ENCODE results near the gene CACNG3. TPM values are rescaled to one million over a fixed set of nuclear protein-coding genes. Genes with fewer than 3 reads are reported as not detected.

The CACNG3 gene
- total RNA-seq, result 1 to 10 TPM in 2 of 9 donors, under 1 TPM in 1, not detected in 6; 0.55 to 1.2 (median 1.2) TPM
- 1 to 10 TPM in 2 of 3 donors, under 1 TPM in 1; 0.94 to 1.6 (median 1.4) TPM for polyA plus RNA-seq
- long read RNA-seq, donor 1, result 0 reads
- long read RNA-seq, donor 2, result 0 reads
- long read RNA-seq, donor 3, result 0 reads
- long read RNA-seq, donor 4, result 0 reads
- long read RNA-seq, donor 5, result 0 reads
- long read RNA-seq, donor 6, result 0 reads
- long read RNA-seq, donor 7, result 0 reads
- long read RNA-seq, donor 8, result 0 reads
- long read RNA-seq, donor 9, result 0 reads
- long read RNA-seq, donor 10, result 0 reads

- intact Hi-C loops (cut with DNase I), result loop anchor here in 1 of 2 donors (10.0 kb wide), 1 partner anchor 211 kb away; no protein-coding TSS in a partner anchor
- no peak for TF ChIP-seq POLR2A (IDR thresholded peaks at IDR 0.05)
- no peak for TF ChIP-seq CTCF (IDR thresholded peaks at IDR 0.05)
- peak in 6 of 7 donors; percentile 14 to 39 (median 24) for DNase-seq
- WGBS, 4 donors, result 2 to 4% (median 2%) methylated on average over 24 to 54 of the region's 54 CpGs
- Histone ChIP-seq H3K4me3 (no peak within 1 kb of the TSS), H3K27ac (peak within 1 kb of the TSS in 1 of 5 donors; percentile 21), H3K36me3 (replicated peaks in 1 of 2) (no peaks in the 10 kb centered on the region), H3K9me3 (replicated peaks in 1 of 3) (no peaks in the 10 kb centered on the region), H3K4me1 (replicated peaks in 1 of 2) (no peaks in the 10 kb centered on the region), H3K27me3 (peaks cover 14% of the 10 kb centered on the region)
Measured at GRCh38 chr16:24255456-24256371, at the start of gene CACNG3. CACNG3 (plus strand) TSS chr16:24256335; CDS start chr16:24256755, 420 bp downstream.

DNA sequence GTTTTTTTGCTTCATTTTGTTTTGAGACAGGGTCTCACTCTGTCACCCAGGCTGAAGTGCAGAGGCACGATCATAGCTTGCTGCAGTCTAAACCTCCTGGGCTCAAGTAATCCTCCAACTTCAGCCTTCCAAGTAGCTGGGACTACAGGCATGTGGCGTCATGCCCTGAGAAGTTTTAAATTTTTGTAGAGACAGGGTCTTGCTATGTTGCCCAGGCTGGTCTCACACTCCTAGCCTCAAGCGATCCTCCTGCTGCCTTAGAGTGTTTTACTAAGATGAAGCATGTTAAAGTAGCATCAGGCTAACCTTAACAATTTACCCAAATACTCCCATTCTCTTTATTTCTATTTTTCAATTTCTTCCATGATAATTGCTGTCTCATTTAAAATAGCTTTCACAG lies 49.2 kb upstream of the CACNG3 start:
- DNase-seq, result no peak
- Histone ChIP-seq H3K9me3 (replicated peaks in 1 of 3) (no peaks in the 10 kb centered on the region), H3K4me3 (no peak overlapping the region), H3K27me3 (no peaks in the 10 kb centered on the region), H3K4me1 (replicated peaks in 1 of 2) (no peaks in the 10 kb centered on the region), H3K27ac (no peak overlapping the region), H3K36me3 (replicated peaks in 1 of 2) (no peaks in the 10 kb centered on the region)
- no peak for TF ChIP-seq CTCF (IDR thresholded peaks at IDR 0.05)
- no peak for TF ChIP-seq POLR2A (IDR thresholded peaks at IDR 0.05)
- 63 to 85% (median 79%) methylated on average over 3 of the region's 3 CpGs for WGBS, 4 donors
- intact Hi-C loops (cut with DNase I), result no loop called here

GRCh38 chr16:24208710-24209109 lies 47.4 kb upstream of the CACNG3 start:
- intact Hi-C loops (cut with DNase I), result no loop called here
- peak in 1 of 7 donors; percentile 65 for DNase-seq
- no peaks in the 10 kb centered on the region for H3K4me1 ChIP-seq (replicated peaks in 1 of 2)
- H3K9me3 ChIP-seq (replicated peaks in 1 of 3), result no peaks in the 10 kb centered on the region
- 18 to 56% (median 37%) methylated on average over 4 to 5 of the region's 5 CpGs for WGBS, 4 donors
- no peak for TF ChIP-seq POLR2A (IDR thresholded peaks at IDR 0.05)
- H3K4me3 ChIP-seq, result no peak overlapping the region
- H3K36me3 ChIP-seq (replicated peaks in 1 of 2), result no peaks in the 10 kb centered on the region
- no peak overlapping the region for H3K27ac ChIP-seq
- H3K27me3 ChIP-seq, result no peaks in the 10 kb centered on the region

GRCh38 chr16:24214992-24215391 lies 41.1 kb upstream of the CACNG3 start:
- intact Hi-C loops (cut with DNase I), result no loop called here
- WGBS, 4 donors, result 71 to 92% (median 84%) methylated on average over 3 of the region's 3 CpGs
- H3K27me3 ChIP-seq, result no peaks in the 10 kb centered on the region
- no peak overlapping the region for H3K27ac ChIP-seq
- no peaks in the 10 kb centered on the region for H3K9me3 ChIP-seq (replicated peaks in 1 of 3)
- DNase-seq, result no peak
- TF ChIP-seq CTCF (IDR thresholded peaks at IDR 0.05) (no peak), POLR2A (IDR thresholded peaks at IDR 0.05) (no peak)
- H3K4me3 ChIP-seq, result no peak overlapping the region
- no peaks in the 10 kb centered on the region for H3K4me1 ChIP-seq (replicated peaks in 1 of 2)
- no peaks in the 10 kb centered on the region for H3K36me3 ChIP-seq (replicated peaks in 1 of 2)

All from adrenal gland (tissue), 19 donors.